Thoracic aorta (tissue), 2 donors: ENCODE results near the gene RETREG1. TPM values are rescaled to one million over a fixed set of nuclear protein-coding genes. Genes with fewer than 3 reads are reported as not detected.

ENCODE experiments used
- ATAC-seq: fragments of 150-250 bp; one replicate; pipeline ENCODE4 v1.8.0; 2017; ENCODE audit warnings: low read depth; ENCODE audit not compliant: insufficient number of reproducible peaks, low FRiP score
- DNase-seq: peaks from one replicate; pipeline ENCODE4 v3.0.0-alpha.2; 2020; ENCODE audit warnings: low spot score
- H3K27ac ChIP-seq, 2 donors: fragments of 200-600 bp; sonication (generic); 1 replicate in 1 of 2; 2 replicates in 1 of 2; pipeline ENCODE4 v1.5.1; 2016; ENCODE audit warnings: mild to moderate bottlenecking in 2 of 2, moderate library complexity in 2 of 2
- H3K27me3 ChIP-seq: fragments of 200-600 bp; sonication (generic); replicated peaks from 2 replicates; pipeline ENCODE4 v1.6.0; 2016; ENCODE audit warnings: mild to moderate bottlenecking; ENCODE audit not compliant: insufficient read depth
- H3K36me3 ChIP-seq: fragments of 200-600 bp; sonication (generic); one replicate; pipeline ENCODE4 v1.5.1; 2016
- H3K4me1 ChIP-seq, 2 donors: fragments of 200-600 bp; sonication (generic); 1 replicate in 1 of 2; 2 replicates in 1 of 2; pipeline versions ENCODE4 v1.5.1 to v1.6.0; 2016; ENCODE audit warnings: low read depth in 2 of 2, mild to moderate bottlenecking in 1 of 2; ENCODE audit not compliant: control insufficient read depth in 1 of 2
- H3K4me3 ChIP-seq: fragments of 200-600 bp; sonication (generic); 2 replicates; pipeline ENCODE4 v1.5.1; 2016; ENCODE audit warnings: mild to moderate bottlenecking
- H3K9me3 ChIP-seq: fragments of 200-600 bp; sonication (generic); 2 replicates; pipeline ENCODE4 v1.5.1; 2016
- total RNA-seq, 2 donors: library from RNA; depleted of rRNA; stranded (reverse); fragments of >200 nt; gene quantifications; one replicate each; pipeline versions ENCODE4 v1.1.0 to v1.2.3, GENCODE V29; 2016
- TF ChIP-seq, protein P1 (sequence below): fragments of 200-600 bp; sonication (generic); IDR thresholded peaks from one replicate; pipeline ENCODE4 v1.5.1; 2019; ENCODE audit warnings: antibody characterized with exemption

Gene RETREG1
- total RNA-seq, 2 donors from 2014 or later: 3.8 to 6.5 TPM

DNA sequence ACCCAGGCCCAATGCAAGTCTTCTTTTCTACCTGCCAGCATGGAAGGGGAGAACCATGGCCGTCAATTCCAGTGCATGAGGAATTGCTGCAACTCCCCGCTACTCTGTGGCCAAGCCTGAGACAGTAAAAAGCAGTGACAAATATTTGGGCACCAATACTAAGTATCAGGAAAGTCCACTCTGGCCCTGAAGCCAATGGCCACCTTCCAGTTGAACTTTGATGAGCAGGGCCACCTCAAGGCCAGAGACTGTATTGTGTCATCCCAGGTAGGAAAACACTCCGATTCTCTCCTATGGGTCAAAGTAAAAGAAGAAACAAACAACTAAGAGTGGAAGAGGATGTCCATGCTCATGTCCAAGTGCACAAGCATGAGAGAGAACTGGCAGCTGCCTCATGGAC is 27.1 kb downstream of the RETREG1 start:
- TF ChIP-seq, protein P1, sequence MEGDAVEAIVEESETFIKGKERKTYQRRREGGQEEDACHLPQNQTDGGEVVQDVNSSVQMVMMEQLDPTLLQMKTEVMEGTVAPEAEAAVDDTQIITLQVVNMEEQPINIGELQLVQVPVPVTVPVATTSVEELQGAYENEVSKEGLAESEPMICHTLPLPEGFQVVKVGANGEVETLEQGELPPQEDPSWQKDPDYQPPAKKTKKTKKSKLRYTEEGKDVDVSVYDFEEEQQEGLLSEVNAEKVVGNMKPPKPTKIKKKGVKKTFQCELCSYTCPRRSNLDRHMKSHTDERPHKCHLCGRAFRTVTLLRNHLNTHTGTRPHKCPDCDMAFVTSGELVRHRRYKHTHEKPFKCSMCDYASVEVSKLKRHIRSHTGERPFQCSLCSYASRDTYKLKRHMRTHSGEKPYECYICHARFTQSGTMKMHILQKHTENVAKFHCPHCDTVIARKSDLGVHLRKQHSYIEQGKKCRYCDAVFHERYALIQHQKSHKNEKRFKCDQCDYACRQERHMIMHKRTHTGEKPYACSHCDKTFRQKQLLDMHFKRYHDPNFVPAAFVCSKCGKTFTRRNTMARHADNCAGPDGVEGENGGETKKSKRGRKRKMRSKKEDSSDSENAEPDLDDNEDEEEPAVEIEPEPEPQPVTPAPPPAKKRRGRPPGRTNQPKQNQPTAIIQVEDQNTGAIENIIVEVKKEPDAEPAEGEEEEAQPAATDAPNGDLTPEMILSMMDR: no peak

DNA sequence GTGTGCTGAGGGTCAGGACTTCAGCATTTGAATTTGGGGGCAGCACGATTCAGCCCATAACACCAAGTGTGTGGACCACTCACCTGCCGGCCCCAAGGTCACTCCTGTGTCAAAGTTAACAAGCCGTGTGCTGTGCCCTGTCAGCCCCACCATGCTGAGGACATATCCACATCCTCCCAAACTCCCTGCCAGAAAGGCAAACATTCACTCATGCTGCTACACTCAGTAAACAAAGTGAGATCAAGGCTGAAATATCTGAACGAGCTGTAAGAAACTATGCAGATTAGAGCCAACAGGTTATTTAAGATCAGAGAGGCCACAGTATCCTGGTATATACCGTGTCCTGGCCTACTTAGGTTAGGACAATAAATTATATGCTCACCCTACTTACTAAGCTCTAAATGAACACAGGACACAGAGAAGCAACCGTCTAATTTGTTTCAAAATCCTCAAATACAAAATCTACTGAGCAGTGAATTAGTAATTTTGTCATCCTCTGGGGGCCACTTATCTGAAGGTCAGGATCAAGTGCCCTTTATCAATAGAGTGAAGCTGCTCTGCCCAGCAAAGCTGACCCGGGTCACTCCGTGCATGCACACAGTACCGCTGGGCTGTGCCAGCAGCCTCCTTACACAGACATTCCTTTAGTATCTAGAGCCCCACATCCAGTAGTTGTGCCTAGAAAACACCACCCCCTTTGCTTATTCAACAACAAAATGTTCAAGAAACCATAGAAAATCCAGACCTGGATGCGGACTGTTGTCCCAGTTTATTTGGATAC is 28.2 kb downstream of the RETREG1 start:
- Histone ChIP-seq H3K4me3 (no peak overlapping the region), H3K27ac (no peak overlapping the region), H3K9me3 (no peaks in the 10 kb centered on the region), H3K4me1 (no peaks in the 10 kb centered on the region), H3K27me3 (no peaks in the 10 kb centered on the region), H3K36me3 (no peaks in the 10 kb centered on the region)
- TF ChIP-seq, protein P1: no peak
- no peak for DNase-seq
- no peak for ATAC-seq

More for the DNA sequence above, 27.1 kb downstream of the RETREG1 start:
- Histone ChIP-seq H3K4me3 (no peak overlapping the region), H3K9me3 (no peaks in the 10 kb centered on the region), H3K4me1 (no peaks in the 10 kb centered on the region), H3K36me3 (no peaks in the 10 kb centered on the region), H3K27ac (no peak overlapping the region), H3K27me3 (no peaks in the 10 kb centered on the region)
- no peak for DNase-seq
- no peak for ATAC-seq

DNA sequence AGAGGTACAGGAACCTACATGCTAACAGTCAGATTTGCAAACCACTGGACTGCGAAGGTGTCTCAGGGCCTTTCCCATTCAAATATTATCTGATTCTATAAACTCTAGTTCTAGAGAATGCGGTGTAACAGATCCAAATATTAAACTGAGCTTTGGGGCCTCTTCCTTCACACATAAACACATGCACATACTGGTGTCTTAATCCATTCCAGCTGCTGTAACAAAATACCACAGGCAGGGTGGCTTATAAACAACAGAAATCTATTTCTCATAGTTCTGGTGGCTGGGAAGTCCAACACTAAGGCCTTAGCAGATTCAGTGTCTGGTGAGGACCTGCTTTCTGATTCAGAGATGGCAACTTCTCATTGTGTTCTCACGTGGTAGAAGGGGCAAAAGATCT is 30.2 kb downstream of the RETREG1 start:
- no peak overlapping the region for H3K27ac ChIP-seq
- no peak overlapping the region for H3K4me3 ChIP-seq
- H3K4me1 ChIP-seq: no peaks in the 10 kb centered on the region
- no peaks in the 10 kb centered on the region for H3K9me3 ChIP-seq
- ATAC-seq: no peak
- no peaks in the 10 kb centered on the region for H3K27me3 ChIP-seq
- no peak for DNase-seq
- no peaks in the 10 kb centered on the region for H3K36me3 ChIP-seq
- TF ChIP-seq, protein P1: no peak

DNA sequence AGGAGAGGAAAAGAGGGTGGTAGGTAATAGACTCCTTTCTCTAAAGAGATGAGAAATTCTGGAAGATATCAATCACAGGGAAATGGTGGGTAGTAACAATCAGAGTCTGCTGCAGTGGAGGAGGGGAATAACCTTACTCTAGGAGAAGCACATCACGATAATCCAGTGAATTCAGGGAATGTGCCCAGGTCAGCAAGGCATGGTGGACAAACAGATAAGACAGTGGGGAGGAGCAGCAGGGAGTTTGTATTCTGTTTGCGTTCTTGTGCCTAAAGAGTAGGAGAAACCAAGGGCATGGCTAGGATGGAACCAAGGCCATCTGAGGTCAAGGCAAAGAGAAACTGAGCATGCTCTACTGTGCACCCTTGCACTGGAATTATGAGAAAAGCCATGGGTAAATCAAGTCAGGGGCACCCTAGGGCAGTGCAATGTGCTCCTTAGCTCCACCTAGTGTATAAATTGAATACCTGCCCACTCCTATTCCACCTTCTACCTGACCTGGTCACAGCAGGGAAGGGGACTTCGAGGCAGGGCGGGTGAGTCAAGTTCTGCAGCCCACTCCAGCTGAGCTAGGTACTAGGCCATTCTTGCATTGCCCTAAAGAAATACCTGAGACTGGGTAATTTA is 31.6 kb downstream of the RETREG1 start:
- no peak for ATAC-seq
- TF ChIP-seq, protein P1: no peak
- no peaks in the 10 kb centered on the region for H3K36me3 ChIP-seq
- no peak for DNase-seq
- H3K4me3 ChIP-seq: no peak overlapping the region
- H3K9me3 ChIP-seq: no peaks in the 10 kb centered on the region
- H3K27ac ChIP-seq: no peak overlapping the region
- no peaks in the 10 kb centered on the region for H3K27me3 ChIP-seq
- H3K4me1 ChIP-seq: no peaks in the 10 kb centered on the region

DNA sequence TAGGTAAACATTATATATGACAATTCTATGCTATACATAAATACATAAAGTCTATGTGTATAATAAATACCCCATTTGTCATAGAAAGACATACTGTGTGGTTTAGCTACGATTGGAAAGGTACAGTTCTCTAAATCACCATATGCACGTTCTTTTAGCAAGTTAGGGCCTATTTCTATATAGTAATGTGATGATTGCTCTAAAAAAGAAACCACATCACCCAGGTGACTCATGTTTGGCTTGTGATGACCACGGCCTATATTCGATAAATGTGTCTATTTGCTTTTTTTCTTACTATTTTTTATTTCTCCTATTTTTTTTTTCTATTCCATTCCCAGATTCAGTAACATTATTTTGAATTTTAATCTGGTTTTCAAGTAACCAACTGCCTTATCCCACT is 34.7 kb downstream of the RETREG1 start:
- Histone ChIP-seq H3K4me1 (peaks cover 0 to 4% of the 10 kb centered on the region in 2 donors), H3K36me3 (no peaks in the 10 kb centered on the region), H3K27me3 (no peaks in the 10 kb centered on the region), H3K27ac (no peak overlapping the region), H3K4me3 (no peak overlapping the region), H3K9me3 (no peaks in the 10 kb centered on the region)
- TF ChIP-seq, protein P1: no peak
- ATAC-seq (no peak), DNase-seq (no peak)
